ENCODE measurements around the gene C16orf74. TPM values are rescaled to one million over a fixed set of nuclear protein-coding genes. Genes with fewer than 3 reads are reported as not detected.
A peak's percentile ranks its signal among the peaks of the same experiment; 100 is the strongest.

Gene C16orf74
- total RNA-seq, 2 experiments from 2014 or later = 2.1 to 2.9 TPM

DNA sequence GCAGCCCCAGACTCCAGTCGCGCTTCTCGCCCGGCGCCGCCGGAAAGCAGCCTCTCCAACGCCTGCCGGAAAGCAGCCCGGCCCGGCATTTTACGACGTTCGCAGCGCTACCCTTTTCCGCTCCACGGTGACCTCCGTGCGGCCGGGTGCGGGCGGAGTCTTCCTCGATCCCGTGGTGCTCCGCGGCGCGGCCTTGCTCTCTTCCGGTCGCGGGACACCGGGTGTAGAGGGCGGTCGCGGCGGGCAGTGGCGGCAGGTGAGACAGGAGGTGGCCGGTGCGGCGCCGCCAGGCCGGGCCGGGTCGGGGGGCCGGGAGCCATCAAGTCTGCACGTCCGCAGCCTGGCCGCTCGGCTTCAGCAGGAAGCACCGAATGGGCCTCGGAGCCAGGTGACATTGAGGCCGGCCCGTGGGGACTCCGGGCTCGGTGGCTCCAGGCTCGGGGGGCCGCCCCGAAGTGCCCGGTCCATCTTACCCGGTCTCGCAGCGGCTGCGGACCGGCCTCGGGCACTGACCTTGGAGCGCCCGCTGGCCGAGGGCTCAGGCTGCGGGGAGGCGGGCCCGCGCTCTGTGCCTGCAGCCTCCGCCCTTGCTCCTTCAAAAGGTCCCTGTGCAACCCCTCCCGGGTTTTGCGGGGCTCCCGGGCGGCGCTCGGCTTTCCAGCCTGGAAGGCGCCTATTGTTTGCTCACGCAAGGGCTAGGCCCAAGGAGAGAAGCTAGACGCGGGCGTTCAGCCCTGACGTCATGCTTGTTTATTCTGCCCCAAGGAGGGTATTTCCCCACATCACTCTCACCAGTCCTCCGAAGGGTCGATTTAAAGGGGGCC, 48.8 kb upstream of the C16orf74 start, which contains the start of the genes COX4I1 and EMC8:
Gene COX4I1 (plus strand): TSS at position 199 of the 824 bp plus-strand sequence. CDS start 1,511 bp downstream, outside the sequence.
Gene EMC8 (minus strand): TSS at position 48 of the 824 bp plus-strand sequence. CDS start 249 bp downstream, outside the sequence.
- CTCF ChIA-PET = interaction anchor here (2.3 kb wide), 1 partner anchor 21 kb away, joined by 13 read pairs; no protein-coding TSS in a partner anchor
- Mint-ChIP-seq H3K4me3 (peak within 1 kb of the TSS; percentile 97), H3K36me3 (ENCODE audit: low read depth) (peaks cover 86% of the 10 kb centered on the region), H3K27me3 (no peaks in the 10 kb centered on the region), H3K27ac (peak within 1 kb of the TSS; percentile 99), H3K4me1 (ENCODE audit: low read depth) (peaks cover 78% of the 10 kb centered on the region), H3K9me3 (no peaks in the 10 kb centered on the region)
- H3K4me3 ChIP-seq (ENCODE audit: low read length) = peak within 1 kb of the TSS; percentile 84
- intact Hi-C loops (cut with DNase I, micrococcal nuclease) = loop anchor here in 1 of 2 experiments (5.0 to 10.0 kb wide), 4 partner anchors 112 to 1615 kb away; partner anchors contain the start of genes GINS2, MTHFSD, TAF1C and ZDHHC7
- peaks cover 40% of the 10 kb centered on the region for H3K4me1 ChIP-seq (ENCODE audit: insufficient read depth, low read length)
- DNase-seq (peak; percentile 85 to 96 (median 90)), ATAC-seq (ENCODE audit: poor library complexity) (peak; percentile 79)
- H3K27me3 ChIP-seq (ENCODE audit: control insufficient read depth in 1 of 2, insufficient read depth in 2 of 2, low read length in 2 of 2) = no peaks in the 10 kb centered on the region
- no peaks in the 10 kb centered on the region for H3K9me3 ChIP-seq (ENCODE audit: control insufficient read depth in 1 of 2, insufficient read depth in 1 of 2, low read length in 2 of 2)
- TF ChIP-seq, protein P1, sequence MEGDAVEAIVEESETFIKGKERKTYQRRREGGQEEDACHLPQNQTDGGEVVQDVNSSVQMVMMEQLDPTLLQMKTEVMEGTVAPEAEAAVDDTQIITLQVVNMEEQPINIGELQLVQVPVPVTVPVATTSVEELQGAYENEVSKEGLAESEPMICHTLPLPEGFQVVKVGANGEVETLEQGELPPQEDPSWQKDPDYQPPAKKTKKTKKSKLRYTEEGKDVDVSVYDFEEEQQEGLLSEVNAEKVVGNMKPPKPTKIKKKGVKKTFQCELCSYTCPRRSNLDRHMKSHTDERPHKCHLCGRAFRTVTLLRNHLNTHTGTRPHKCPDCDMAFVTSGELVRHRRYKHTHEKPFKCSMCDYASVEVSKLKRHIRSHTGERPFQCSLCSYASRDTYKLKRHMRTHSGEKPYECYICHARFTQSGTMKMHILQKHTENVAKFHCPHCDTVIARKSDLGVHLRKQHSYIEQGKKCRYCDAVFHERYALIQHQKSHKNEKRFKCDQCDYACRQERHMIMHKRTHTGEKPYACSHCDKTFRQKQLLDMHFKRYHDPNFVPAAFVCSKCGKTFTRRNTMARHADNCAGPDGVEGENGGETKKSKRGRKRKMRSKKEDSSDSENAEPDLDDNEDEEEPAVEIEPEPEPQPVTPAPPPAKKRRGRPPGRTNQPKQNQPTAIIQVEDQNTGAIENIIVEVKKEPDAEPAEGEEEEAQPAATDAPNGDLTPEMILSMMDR (IDR thresholded peaks at IDR 0.05) = no peak
- peaks cover 57% of the 10 kb centered on the region for H3K36me3 ChIP-seq (ENCODE audit: insufficient read depth, low read length)
- POLR2A ChIA-PET = interaction anchor here (1.0 kb wide), 1 partner anchor 136 kb away, joined by 5 read pairs; no protein-coding TSS in a partner anchor
- peak within 1 kb of the TSS; percentile 61 to 95 for H3K27ac ChIP-seq (ENCODE audit: low read depth in 1 of 2, low read length in 2 of 2)

DNA sequence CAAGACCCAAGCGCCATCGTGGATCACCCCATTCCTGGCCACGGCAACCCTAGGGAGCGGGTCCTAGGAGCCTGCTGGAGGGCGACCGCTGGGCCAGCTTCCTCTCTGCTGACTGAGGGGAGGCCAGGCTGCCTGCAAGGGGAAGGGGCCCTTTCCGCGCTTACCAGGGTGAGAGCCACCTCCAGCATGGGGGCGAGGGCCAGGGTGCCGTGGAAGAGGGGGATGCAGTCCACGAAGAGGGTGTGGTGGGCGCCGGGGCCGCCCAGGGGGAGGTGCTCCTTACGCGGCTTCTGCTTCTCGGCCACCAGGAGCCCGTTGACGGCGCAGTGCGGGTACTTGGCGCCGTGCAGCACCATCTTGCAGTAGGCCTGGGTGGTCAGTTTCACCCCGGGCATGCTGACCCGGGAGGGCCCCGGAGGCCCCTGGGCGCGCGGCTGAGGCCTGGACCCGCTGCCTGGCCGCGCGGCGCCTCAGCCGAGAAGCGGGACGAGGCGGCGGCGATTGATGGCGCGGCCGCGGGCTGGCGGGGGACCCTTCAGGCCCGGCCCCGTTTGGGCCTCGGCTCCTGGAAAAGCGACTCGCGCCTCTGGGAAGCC, 48.1 kb upstream of the C16orf74 start:
- DNase-seq (peak in 8 of 14 experiments; percentile 9 to 64 (median 18)), ATAC-seq (ENCODE audit: poor library complexity) (peak; percentile 22)
- Mint-ChIP-seq H3K27me3 (no peaks in the 10 kb centered on the region), H3K36me3 (ENCODE audit: low read depth) (peaks cover 89% of the 10 kb centered on the region), H3K27ac (peak overlapping the region; percentile 99), H3K4me1 (ENCODE audit: low read depth) (peaks cover 80% of the 10 kb centered on the region), H3K9me3 (no peaks in the 10 kb centered on the region), H3K4me3 (peak overlapping the region; percentile 97)
- peaks cover 40% of the 10 kb centered on the region for H3K4me1 ChIP-seq (ENCODE audit: insufficient read depth, low read length)
- H3K36me3 ChIP-seq (ENCODE audit: insufficient read depth, low read length) = peaks cover 59% of the 10 kb centered on the region
- H3K27me3 ChIP-seq (ENCODE audit: control insufficient read depth in 1 of 2, insufficient read depth in 2 of 2, low read length in 2 of 2) = no peaks in the 10 kb centered on the region
- CTCF ChIA-PET = no interaction called here
- H3K9me3 ChIP-seq (ENCODE audit: control insufficient read depth in 1 of 2, insufficient read depth in 1 of 2, low read length in 2 of 2) = no peaks in the 10 kb centered on the region
- H3K4me3 ChIP-seq (ENCODE audit: low read length) = peak overlapping the region; percentile 84
- H3K27ac ChIP-seq (ENCODE audit: low read depth in 1 of 2, low read length in 2 of 2) = peak overlapping the region in 1 of 2 donors; percentile 95
- intact Hi-C loops (cut with DNase I, micrococcal nuclease) = loop anchor here in 1 of 2 experiments (10.0 kb wide), 2 partner anchors 756 to 784 kb away; partner anchors contain the start of genes MTHFSD and ZDHHC7
- POLR2A ChIA-PET = no interaction called here
- TF ChIP-seq, protein P1 (IDR thresholded peaks at IDR 0.05) = no peak

- Histone ChIP-seq H3K4me3 (ENCODE audit: low read length) (peak overlapping the region; percentile 84), H3K27me3 (ENCODE audit: control insufficient read depth in 1 of 2, insufficient read depth in 2 of 2, low read length in 2 of 2) (no peaks in the 10 kb centered on the region), H3K4me1 (ENCODE audit: insufficient read depth, low read length) (peaks cover 40% of the 10 kb centered on the region), H3K9me3 (ENCODE audit: control insufficient read depth in 1 of 2, insufficient read depth in 1 of 2, low read length in 2 of 2) (no peaks in the 10 kb centered on the region), H3K36me3 (ENCODE audit: insufficient read depth, low read length) (peaks cover 55% of the 10 kb centered on the region), H3K27ac (ENCODE audit: low read depth in 1 of 2, low read length in 2 of 2) (no peak overlapping the region)
- DNase-seq = no peak
- ATAC-seq (ENCODE audit: poor library complexity) = no peak
- Mint-ChIP-seq H3K36me3 (ENCODE audit: low read depth) (peaks cover 89% of the 10 kb centered on the region), H3K27ac (peak overlapping the region; percentile 99), H3K9me3 (no peaks in the 10 kb centered on the region), H3K4me3 (peak overlapping the region; percentile 90), H3K27me3 (no peaks in the 10 kb centered on the region), H3K4me1 (ENCODE audit: low read depth) (peaks cover 77% of the 10 kb centered on the region)
- TF ChIP-seq, protein P1 (IDR thresholded peaks at IDR 0.05) = no peak
- ChIA-PET CTCF (no interaction called here), POLR2A (interaction anchor here (0.6 kb wide), 1 partner anchor 241 kb away, joined by 4 read pairs; no protein-coding TSS in a partner anchor)
- intact Hi-C loops (cut with DNase I, micrococcal nuclease) = loop anchor here in 1 of 2 experiments (10.0 kb wide), 2 partner anchors 756 to 784 kb away; partner anchors contain the start of genes MTHFSD and ZDHHC7
Measured at GRCh38 chr16:85798283-85798776, 47.4 kb upstream of the C16orf74 start.
